ENCODE results near the gene ATF7.

GRCh38 chr12:53594897-53595615, 31.1 kb downstream of the ATF7 start:
- TF ChIP-seq POLR2A (IDR thresholded peaks at IDR 0.05; ENCODE audit: low read length): no peak
- TF ChIP-seq GATA1 (IDR thresholded peaks at IDR 0.05; ENCODE audit: low read depth, low read length): no peak

Measured in erythroblast (primary cell).